ENCODE data around the gene TCF15. TPM values are rescaled to one million over a fixed set of nuclear protein-coding genes. Genes with fewer than 3 reads are reported as not detected.

The TCF15 gene
- total RNA-seq, 3 donors from 2014 or later, result 0.44 to 2.6 (median 1.1) TPM

- no peaks in the 10 kb centered on the region for H3K27me3 ChIP-seq
- H3K27ac ChIP-seq, result no peak overlapping the region
- H3K4me1 ChIP-seq, result no peaks in the 10 kb centered on the region
- no peak overlapping the region for H3K4me3 ChIP-seq
- peaks cover 10% of the 10 kb centered on the region for H3K36me3 ChIP-seq
- intact Hi-C loops (cut with DNase I; ENCODE audit: low total_unique reads), result no loop called here
- H3K9me3 ChIP-seq, result peaks cover 0 to 11% of the 10 kb centered on the region in 2 donors
- DNase-seq (ENCODE audit: low spot score in 2 of 2), result no peak
- TF ChIP-seq, protein P1, sequence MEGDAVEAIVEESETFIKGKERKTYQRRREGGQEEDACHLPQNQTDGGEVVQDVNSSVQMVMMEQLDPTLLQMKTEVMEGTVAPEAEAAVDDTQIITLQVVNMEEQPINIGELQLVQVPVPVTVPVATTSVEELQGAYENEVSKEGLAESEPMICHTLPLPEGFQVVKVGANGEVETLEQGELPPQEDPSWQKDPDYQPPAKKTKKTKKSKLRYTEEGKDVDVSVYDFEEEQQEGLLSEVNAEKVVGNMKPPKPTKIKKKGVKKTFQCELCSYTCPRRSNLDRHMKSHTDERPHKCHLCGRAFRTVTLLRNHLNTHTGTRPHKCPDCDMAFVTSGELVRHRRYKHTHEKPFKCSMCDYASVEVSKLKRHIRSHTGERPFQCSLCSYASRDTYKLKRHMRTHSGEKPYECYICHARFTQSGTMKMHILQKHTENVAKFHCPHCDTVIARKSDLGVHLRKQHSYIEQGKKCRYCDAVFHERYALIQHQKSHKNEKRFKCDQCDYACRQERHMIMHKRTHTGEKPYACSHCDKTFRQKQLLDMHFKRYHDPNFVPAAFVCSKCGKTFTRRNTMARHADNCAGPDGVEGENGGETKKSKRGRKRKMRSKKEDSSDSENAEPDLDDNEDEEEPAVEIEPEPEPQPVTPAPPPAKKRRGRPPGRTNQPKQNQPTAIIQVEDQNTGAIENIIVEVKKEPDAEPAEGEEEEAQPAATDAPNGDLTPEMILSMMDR (IDR thresholded peaks at IDR 0.05), result no peak
- no peak for TF ChIP-seq POLR2AphosphoS5 (IDR thresholded peaks at IDR 0.05)
- no peak for TF ChIP-seq POLR2A (IDR thresholded peaks at IDR 0.05)
Measured at GRCh38 chr20:650281-650680, 40.2 kb upstream of the TCF15 start.

- intact Hi-C loops (cut with DNase I; ENCODE audit: low total_unique reads), result loop anchor here (10.0 kb wide), 1 partner anchor 83 kb away; no protein-coding TSS in a partner anchor
- TF ChIP-seq POLR2AphosphoS5 (IDR thresholded peaks at IDR 0.05), result no peak
- TF ChIP-seq, protein P1 (IDR thresholded peaks at IDR 0.05), result no peak
- TF ChIP-seq POLR2A (IDR thresholded peaks at IDR 0.05), result no peak
Measured at GRCh38 chr20:647479-648019, 37.4 kb upstream of the TCF15 start.

DNA sequence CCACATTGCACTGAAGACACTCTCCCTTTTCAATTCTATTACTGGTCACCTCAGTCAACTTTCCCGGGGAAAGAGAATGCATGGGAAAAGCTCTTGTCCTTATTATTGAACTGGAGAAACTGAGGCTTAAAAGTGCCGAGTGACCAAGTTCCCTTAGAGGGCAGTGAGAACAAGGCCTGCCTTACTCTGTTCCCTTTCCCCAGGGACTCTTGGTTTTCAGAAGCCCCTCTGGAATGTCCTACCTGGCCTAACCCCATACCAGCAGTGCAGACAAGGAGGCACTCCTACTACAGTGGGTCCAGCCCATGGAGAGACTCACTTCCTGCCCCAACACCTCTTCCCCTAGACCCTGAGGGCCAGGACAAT lies 36.7 kb upstream of the TCF15 start:
- Histone ChIP-seq H3K4me3 (no peak overlapping the region), H3K27ac (no peak overlapping the region), H3K27me3 (no peaks in the 10 kb centered on the region), H3K36me3 (peaks cover 10% of the 10 kb centered on the region), H3K9me3 (peaks cover 0 to 11% of the 10 kb centered on the region in 2 donors), H3K4me1 (no peaks in the 10 kb centered on the region)
- intact Hi-C loops (cut with DNase I; ENCODE audit: low total_unique reads), result loop anchor here (10.0 kb wide), 1 partner anchor 82 kb away; no protein-coding TSS in a partner anchor
- no peak for DNase-seq (ENCODE audit: low spot score in 2 of 2)
- TF ChIP-seq POLR2AphosphoS5 (IDR thresholded peaks at IDR 0.05), result no peak
- no peak for TF ChIP-seq POLR2A (IDR thresholded peaks at IDR 0.05)
- TF ChIP-seq, protein P1 (IDR thresholded peaks at IDR 0.05), result no peak

More at GRCh38 chr20:647479-648019, 37.4 kb upstream of the TCF15 start:
- DNase-seq (ENCODE audit: low spot score in 2 of 2), result no peak
- no peak overlapping the region for H3K27ac ChIP-seq
- peaks cover 0 to 11% of the 10 kb centered on the region in 2 donors for H3K9me3 ChIP-seq
- no peaks in the 10 kb centered on the region for H3K27me3 ChIP-seq
- peaks cover 10% of the 10 kb centered on the region for H3K36me3 ChIP-seq
- no peaks in the 10 kb centered on the region for H3K4me1 ChIP-seq
- H3K4me3 ChIP-seq, result no peak overlapping the region

- Histone ChIP-seq H3K27ac (no peak overlapping the region), H3K36me3 (peaks cover 10% of the 10 kb centered on the region), H3K27me3 (no peaks in the 10 kb centered on the region), H3K9me3 (peaks cover 0 to 11% of the 10 kb centered on the region in 2 donors), H3K4me1 (no peaks in the 10 kb centered on the region), H3K4me3 (no peak overlapping the region)
- TF ChIP-seq POLR2A (IDR thresholded peaks at IDR 0.05), result no peak
- TF ChIP-seq POLR2AphosphoS5 (IDR thresholded peaks at IDR 0.05), result no peak
- TF ChIP-seq, protein P1 (IDR thresholded peaks at IDR 0.05), result no peak
- intact Hi-C loops (cut with DNase I; ENCODE audit: low total_unique reads), result loop anchor here (10.0 kb wide), 1 partner anchor 81 kb away; no protein-coding TSS in a partner anchor
- no peak for DNase-seq (ENCODE audit: low spot score in 2 of 2)
Measured at GRCh38 chr20:646107-646867, 36.2 kb upstream of the TCF15 start.
